ENCODE results near the gene CCDC185.

Gene CCDC185

GRCh38 chr1:223411309-223411708 is 18.1 kb downstream of the CCDC185 start:
- no peaks in the 10 kb centered on the region for H3K9me2 ChIP-seq (ENCODE audit: low read depth, low read length)
- no peak overlapping the region for H3K27ac ChIP-seq (ENCODE audit: low read depth, low read length, poor library complexity, severe bottlenecking)
- no peaks in the 10 kb centered on the region for H3K27me3 ChIP-seq (ENCODE audit: insufficient read depth, low read length)
- no peak overlapping the region for H2AFZ ChIP-seq (ENCODE audit: low read length)
- H3K4me2 ChIP-seq (ENCODE audit: low read length): no peak overlapping the region
- H3F3A ChIP-seq (ENCODE audit: insufficient read depth, low read length): no peaks in the 10 kb centered on the region
- no peak overlapping the region for H3K9ac ChIP-seq (ENCODE audit: low read length)
- H3K36me3 ChIP-seq (ENCODE audit: insufficient read depth, low read length): no peaks in the 10 kb centered on the region
- H3K9me3 ChIP-seq (ENCODE audit: low read length): no peaks in the 10 kb centered on the region
- no peaks in the 10 kb centered on the region for H3K4me1 ChIP-seq (ENCODE audit: insufficient read depth, low read length, severe bottlenecking)
- no peaks in the 10 kb centered on the region for H4K20me1 ChIP-seq (ENCODE audit: insufficient read depth, low read length)
- TF ChIP-seq EZH2 (IDR thresholded peaks at IDR 0.05; ENCODE audit: borderline replicate concordance, low read length) (no peak), CTCF (IDR thresholded peaks at IDR 0.05; ENCODE audit: low read length) (no peak)
- no peaks in the 10 kb centered on the region for H3K79me2 ChIP-seq (ENCODE audit: insufficient read depth, low read length)
- H3K4me3 ChIP-seq (ENCODE audit: low read depth, low read length, poor library complexity, severe bottlenecking): no peak overlapping the region

GRCh38 chr1:223411710-223412109 is 18.5 kb downstream of the CCDC185 start:
- Histone ChIP-seq H3K79me2 (ENCODE audit: insufficient read depth, low read length) (no peaks in the 10 kb centered on the region), H3K9me3 (ENCODE audit: low read length) (no peaks in the 10 kb centered on the region), H3K27ac (ENCODE audit: low read depth, low read length, poor library complexity, severe bottlenecking) (no peak overlapping the region), H3K4me1 (ENCODE audit: insufficient read depth, low read length, severe bottlenecking) (no peaks in the 10 kb centered on the region), H3F3A (ENCODE audit: insufficient read depth, low read length) (no peaks in the 10 kb centered on the region), H3K9me2 (ENCODE audit: low read depth, low read length) (no peaks in the 10 kb centered on the region), H3K27me3 (ENCODE audit: insufficient read depth, low read length) (no peaks in the 10 kb centered on the region), H3K9ac (ENCODE audit: low read length) (no peak overlapping the region), H3K4me2 (ENCODE audit: low read length) (no peak overlapping the region), H4K20me1 (ENCODE audit: insufficient read depth, low read length) (no peaks in the 10 kb centered on the region), H3K4me3 (ENCODE audit: low read depth, low read length, poor library complexity, severe bottlenecking) (no peak overlapping the region), H2AFZ (ENCODE audit: low read length) (no peak overlapping the region), H3K36me3 (ENCODE audit: insufficient read depth, low read length) (no peaks in the 10 kb centered on the region)
- TF ChIP-seq EZH2 (IDR thresholded peaks at IDR 0.05; ENCODE audit: borderline replicate concordance, low read length): no peak

GRCh38 chr1:223413216-223413615 is 20.0 kb downstream of the CCDC185 start:
- no peaks in the 10 kb centered on the region for H3K9me3 ChIP-seq (ENCODE audit: low read length)
- no peaks in the 10 kb centered on the region for H3K79me2 ChIP-seq (ENCODE audit: insufficient read depth, low read length)
- no peaks in the 10 kb centered on the region for H3F3A ChIP-seq (ENCODE audit: insufficient read depth, low read length)
- no peak overlapping the region for H3K9ac ChIP-seq (ENCODE audit: low read length)
- no peak overlapping the region for H3K27ac ChIP-seq (ENCODE audit: low read depth, low read length, poor library complexity, severe bottlenecking)
- H4K20me1 ChIP-seq (ENCODE audit: insufficient read depth, low read length): no peaks in the 10 kb centered on the region
- H3K4me3 ChIP-seq (ENCODE audit: low read depth, low read length, poor library complexity, severe bottlenecking): no peak overlapping the region
- H3K9me2 ChIP-seq (ENCODE audit: low read depth, low read length): no peaks in the 10 kb centered on the region
- H3K4me2 ChIP-seq (ENCODE audit: low read length): no peak overlapping the region
- no peaks in the 10 kb centered on the region for H3K4me1 ChIP-seq (ENCODE audit: insufficient read depth, low read length, severe bottlenecking)
- TF ChIP-seq CTCF (IDR thresholded peaks at IDR 0.05; ENCODE audit: low read length) (no peak), EZH2 (IDR thresholded peaks at IDR 0.05; ENCODE audit: borderline replicate concordance, low read length) (no peak)
- H3K36me3 ChIP-seq (ENCODE audit: insufficient read depth, low read length): no peaks in the 10 kb centered on the region
- H2AFZ ChIP-seq (ENCODE audit: low read length): no peak overlapping the region
- H3K27me3 ChIP-seq (ENCODE audit: insufficient read depth, low read length): no peaks in the 10 kb centered on the region

- H3K9me3 ChIP-seq (ENCODE audit: low read length): no peaks in the 10 kb centered on the region
- TF ChIP-seq CTCF (IDR thresholded peaks at IDR 0.05; ENCODE audit: low read length): no peak
- no peak for TF ChIP-seq EZH2 (IDR thresholded peaks at IDR 0.05; ENCODE audit: borderline replicate concordance, low read length)
- no peaks in the 10 kb centered on the region for H3K4me1 ChIP-seq (ENCODE audit: insufficient read depth, low read length, severe bottlenecking)
- H4K20me1 ChIP-seq (ENCODE audit: insufficient read depth, low read length): no peaks in the 10 kb centered on the region
- H3K9me2 ChIP-seq (ENCODE audit: low read depth, low read length): no peaks in the 10 kb centered on the region
- no peaks in the 10 kb centered on the region for H3F3A ChIP-seq (ENCODE audit: insufficient read depth, low read length)
- no peak overlapping the region for H3K9ac ChIP-seq (ENCODE audit: low read length)
- no peaks in the 10 kb centered on the region for H3K27me3 ChIP-seq (ENCODE audit: insufficient read depth, low read length)
- no peak overlapping the region for H3K4me2 ChIP-seq (ENCODE audit: low read length)
- no peak overlapping the region for H3K4me3 ChIP-seq (ENCODE audit: low read depth, low read length, poor library complexity, severe bottlenecking)
- H3K27ac ChIP-seq (ENCODE audit: low read depth, low read length, poor library complexity, severe bottlenecking): no peak overlapping the region
- H3K36me3 ChIP-seq (ENCODE audit: insufficient read depth, low read length): no peaks in the 10 kb centered on the region
- H3K79me2 ChIP-seq (ENCODE audit: insufficient read depth, low read length): no peaks in the 10 kb centered on the region
- no peak overlapping the region for H2AFZ ChIP-seq (ENCODE audit: low read length)
Observed at GRCh38 chr1:223417444-223417843, 24.2 kb downstream of the CCDC185 start.

Measured in OCI-LY1 (cell line).